Activated naive CD4-positive, alpha-beta T cell treated with anti-CD3 and anti-CD28 coated beads, Interleukin-2, amount 10 ng/mL, durations not matched to agents 7 days and 5 days (primary cell): ENCODE measurements around the gene CELSR2.

ENCODE experiments used
- CTCF ChIA-PET: fragments of 350-600 bp; sonication (Branson Sonifier 250); formaldehyde crosslinking; loops from one replicate; lab custom pipeline; 2021; ENCODE audit warnings: antibody characterized with exemption; lab: Charles Lee
- DNase-seq: peaks from one replicate; pipeline ENCODE4 v3.0.0-alpha.2; 2020
- H3K27ac Mint-ChIP-seq: one replicate; pipeline ENCODE4 v1.8.0; 2021; ENCODE audit warnings: mild to moderate bottlenecking, moderate library complexity, mixed read lengths
- H3K27me3 Mint-ChIP-seq: one replicate; pipeline ENCODE4 v1.8.0; 2021; ENCODE audit warnings: mild to moderate bottlenecking, mixed read lengths
- H3K36me3 Mint-ChIP-seq: one replicate; pipeline ENCODE4 v1.8.0; 2021; ENCODE audit warnings: mixed read lengths
- H3K4me1 Mint-ChIP-seq: one replicate; pipeline ENCODE4 v1.8.0; 2021; ENCODE audit warnings: mixed read lengths
- H3K4me3 Mint-ChIP-seq: one replicate; pipeline ENCODE4 v1.8.0; 2021; ENCODE audit warnings: mild to moderate bottlenecking, moderate library complexity, mixed read lengths
- H3K9me3 Mint-ChIP-seq: one replicate; pipeline ENCODE4 v1.8.0; 2021; ENCODE audit warnings: mixed read lengths

The CELSR2 gene

DNA sequence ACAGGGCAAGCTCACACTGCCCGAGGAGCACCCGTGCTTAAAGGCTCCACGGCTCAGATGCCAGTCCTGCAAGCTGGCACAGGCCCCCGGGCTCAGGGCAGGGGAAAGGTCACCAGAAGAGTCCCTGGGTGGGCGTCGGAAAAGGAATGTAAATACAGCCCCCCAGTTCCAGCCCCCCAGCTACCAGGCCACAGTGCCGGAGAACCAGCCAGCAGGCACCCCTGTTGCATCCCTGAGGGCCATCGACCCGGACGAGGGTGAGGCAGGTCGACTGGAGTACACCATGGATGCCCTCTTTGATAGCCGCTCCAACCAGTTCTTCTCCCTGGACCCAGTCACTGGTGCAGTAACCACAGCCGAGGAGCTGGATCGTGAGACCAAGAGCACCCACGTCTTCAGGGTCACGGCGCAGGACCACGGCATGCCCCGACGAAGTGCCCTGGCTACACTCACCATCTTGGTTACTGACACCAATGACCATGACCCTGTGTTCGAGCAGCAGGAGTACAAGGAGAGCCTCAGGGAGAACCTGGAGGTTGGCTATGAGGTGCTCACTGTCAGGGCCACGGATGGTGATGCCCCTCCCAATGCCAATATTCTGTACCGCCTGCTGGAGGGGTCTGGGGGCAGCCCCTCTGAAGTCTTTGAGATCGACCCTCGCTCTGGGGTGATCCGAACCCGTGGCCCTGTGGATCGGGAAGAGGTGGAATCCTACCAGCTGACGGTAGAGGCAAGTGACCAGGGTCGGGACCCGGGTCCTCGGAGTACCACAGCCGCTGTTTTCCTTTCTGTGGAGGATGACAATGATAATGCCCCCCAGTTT is 1.3 kb downstream of the CELSR2 start:
- H3K27me3 Mint-ChIP-seq = peaks cover 80% of the 10 kb centered on the region
- CTCF ChIA-PET = interaction anchor here (1.0 kb wide), 1 partner anchor 148 kb away, joined by 4 read pairs; no protein-coding TSS in a partner anchor
- peaks cover 5% of the 10 kb centered on the region for H3K4me1 Mint-ChIP-seq
- no peak overlapping the region for H3K27ac Mint-ChIP-seq
- H3K9me3 Mint-ChIP-seq = no peaks in the 10 kb centered on the region
- H3K36me3 Mint-ChIP-seq = no peaks in the 10 kb centered on the region
- peak overlapping the region; percentile 62 for H3K4me3 Mint-ChIP-seq
- no peak for DNase-seq

DNA sequence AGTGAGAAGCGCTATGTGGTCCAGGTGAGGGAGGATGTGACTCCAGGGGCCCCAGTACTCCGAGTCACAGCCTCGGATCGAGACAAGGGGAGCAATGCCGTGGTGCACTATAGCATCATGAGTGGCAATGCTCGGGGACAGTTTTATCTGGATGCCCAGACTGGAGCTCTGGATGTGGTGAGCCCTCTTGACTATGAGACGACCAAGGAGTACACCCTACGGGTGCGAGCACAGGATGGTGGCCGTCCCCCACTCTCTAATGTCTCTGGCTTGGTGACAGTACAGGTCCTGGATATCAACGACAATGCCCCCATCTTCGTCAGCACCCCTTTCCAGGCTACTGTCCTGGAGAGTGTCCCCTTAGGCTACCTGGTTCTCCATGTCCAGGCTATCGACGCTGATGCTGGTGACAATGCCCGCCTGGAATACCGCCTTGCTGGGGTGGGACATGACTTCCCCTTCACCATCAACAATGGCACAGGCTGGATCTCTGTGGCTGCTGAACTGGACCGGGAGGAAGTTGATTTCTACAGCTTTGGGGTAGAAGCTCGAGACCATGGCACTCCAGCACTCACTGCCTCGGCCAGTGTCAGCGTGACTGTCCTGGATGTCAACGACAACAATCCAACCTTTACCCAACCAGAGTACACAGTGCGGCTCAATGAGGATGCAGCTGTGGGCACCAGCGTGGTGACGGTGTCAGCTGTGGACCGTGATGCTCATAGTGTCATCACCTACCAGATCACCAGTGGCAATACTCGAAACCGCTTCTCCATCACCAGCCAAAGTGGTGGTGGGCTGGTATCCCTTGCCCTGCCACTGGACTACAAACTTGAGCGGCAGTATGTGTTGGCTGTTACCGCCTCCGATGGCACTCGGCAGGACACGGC is 2.2 kb downstream of the CELSR2 start:
- Mint-ChIP-seq H3K36me3 (no peaks in the 10 kb centered on the region), H3K4me3 (peak overlapping the region; percentile 14), H3K4me1 (peaks cover 5% of the 10 kb centered on the region), H3K27me3 (peaks cover 76% of the 10 kb centered on the region), H3K9me3 (no peaks in the 10 kb centered on the region), H3K27ac (no peak overlapping the region)
- no peak for DNase-seq
- CTCF ChIA-PET = interaction anchor here (0.9 to 1.0 kb wide), 3 partner anchors 12 to 147 kb away, joined by 3 to 4 read pairs (median 3); no protein-coding TSS in a partner anchor

DNA sequence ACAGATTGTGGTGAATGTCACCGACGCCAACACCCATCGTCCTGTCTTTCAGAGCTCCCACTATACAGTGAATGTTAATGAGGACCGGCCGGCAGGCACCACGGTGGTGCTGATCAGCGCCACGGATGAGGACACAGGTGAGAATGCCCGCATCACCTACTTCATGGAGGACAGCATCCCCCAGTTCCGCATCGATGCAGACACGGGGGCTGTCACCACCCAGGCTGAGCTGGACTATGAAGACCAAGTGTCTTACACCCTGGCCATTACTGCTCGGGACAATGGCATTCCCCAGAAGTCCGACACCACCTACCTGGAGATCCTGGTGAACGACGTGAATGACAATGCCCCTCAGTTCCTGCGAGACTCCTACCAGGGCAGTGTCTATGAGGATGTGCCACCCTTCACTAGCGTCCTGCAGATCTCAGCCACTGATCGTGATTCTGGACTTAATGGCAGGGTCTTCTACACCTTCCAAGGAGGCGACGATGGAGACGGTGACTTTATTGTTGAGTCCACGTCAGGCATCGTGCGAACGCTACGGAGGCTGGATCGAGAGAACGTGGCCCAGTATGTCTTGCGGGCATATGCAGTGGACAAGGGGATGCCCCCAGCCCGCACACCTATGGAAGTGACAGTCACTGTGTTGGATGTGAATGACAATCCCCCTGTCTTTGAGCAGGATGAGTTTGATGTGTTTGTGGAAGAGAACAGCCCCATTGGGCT is 3.0 kb downstream of the CELSR2 start:
- peaks cover 5% of the 10 kb centered on the region for H3K4me1 Mint-ChIP-seq
- DNase-seq = no peak
- H3K27me3 Mint-ChIP-seq = peaks cover 68% of the 10 kb centered on the region
- H3K27ac Mint-ChIP-seq = no peak overlapping the region
- H3K4me3 Mint-ChIP-seq = no peak overlapping the region
- CTCF ChIA-PET = interaction anchor here (0.9 to 2.2 kb wide), 3 partner anchors 11 to 13 kb away, joined by 3 to 7 read pairs (median 3); no protein-coding TSS in a partner anchor
- H3K36me3 Mint-ChIP-seq = no peaks in the 10 kb centered on the region
- no peaks in the 10 kb centered on the region for H3K9me3 Mint-ChIP-seq

DNA sequence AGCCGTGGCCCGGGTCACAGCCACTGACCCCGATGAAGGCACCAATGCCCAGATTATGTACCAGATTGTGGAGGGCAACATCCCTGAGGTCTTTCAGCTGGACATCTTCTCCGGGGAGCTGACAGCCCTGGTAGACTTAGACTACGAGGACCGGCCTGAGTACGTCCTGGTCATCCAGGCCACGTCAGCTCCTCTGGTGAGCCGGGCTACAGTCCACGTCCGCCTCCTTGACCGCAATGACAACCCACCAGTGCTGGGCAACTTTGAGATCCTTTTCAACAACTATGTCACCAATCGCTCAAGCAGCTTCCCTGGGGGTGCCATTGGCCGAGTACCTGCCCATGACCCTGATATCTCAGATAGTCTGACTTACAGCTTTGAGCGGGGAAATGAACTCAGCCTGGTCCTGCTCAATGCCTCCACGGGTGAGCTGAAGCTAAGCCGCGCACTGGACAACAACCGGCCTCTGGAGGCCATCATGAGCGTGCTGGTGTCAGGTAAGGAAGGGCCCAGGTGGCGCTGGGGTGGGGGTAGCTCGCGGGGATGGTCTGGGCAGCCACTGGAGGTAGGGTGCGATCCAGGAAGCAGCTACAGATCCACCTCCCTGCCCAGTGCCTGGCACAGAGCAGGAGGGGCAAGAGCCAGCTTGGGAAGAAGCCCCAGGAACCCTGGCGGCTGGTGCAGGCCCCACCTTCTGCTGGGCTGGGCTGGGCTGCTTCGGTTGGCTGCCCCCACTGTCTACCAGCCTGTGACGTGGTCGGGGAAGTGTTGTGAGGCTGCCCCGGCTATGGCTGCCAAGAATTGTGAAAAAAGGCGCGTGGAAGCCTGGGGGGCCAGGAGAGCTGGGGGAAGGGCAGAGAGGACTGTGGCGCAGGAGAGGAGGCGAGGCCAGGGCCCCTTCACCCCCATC is 3.8 kb downstream of the CELSR2 start:
- CTCF ChIA-PET = interaction anchor here (0.7 to 2.2 kb wide), 4 partner anchors 10 to 279 kb away, joined by 3 to 10 read pairs (median 6); no protein-coding TSS in a partner anchor
- no peak for DNase-seq
- no peak overlapping the region for H3K4me3 Mint-ChIP-seq
- no peaks in the 10 kb centered on the region for H3K36me3 Mint-ChIP-seq
- no peaks in the 10 kb centered on the region for H3K9me3 Mint-ChIP-seq
- peaks cover 5% of the 10 kb centered on the region for H3K4me1 Mint-ChIP-seq
- H3K27me3 Mint-ChIP-seq = peaks cover 60% of the 10 kb centered on the region
- H3K27ac Mint-ChIP-seq = no peak overlapping the region

DNA sequence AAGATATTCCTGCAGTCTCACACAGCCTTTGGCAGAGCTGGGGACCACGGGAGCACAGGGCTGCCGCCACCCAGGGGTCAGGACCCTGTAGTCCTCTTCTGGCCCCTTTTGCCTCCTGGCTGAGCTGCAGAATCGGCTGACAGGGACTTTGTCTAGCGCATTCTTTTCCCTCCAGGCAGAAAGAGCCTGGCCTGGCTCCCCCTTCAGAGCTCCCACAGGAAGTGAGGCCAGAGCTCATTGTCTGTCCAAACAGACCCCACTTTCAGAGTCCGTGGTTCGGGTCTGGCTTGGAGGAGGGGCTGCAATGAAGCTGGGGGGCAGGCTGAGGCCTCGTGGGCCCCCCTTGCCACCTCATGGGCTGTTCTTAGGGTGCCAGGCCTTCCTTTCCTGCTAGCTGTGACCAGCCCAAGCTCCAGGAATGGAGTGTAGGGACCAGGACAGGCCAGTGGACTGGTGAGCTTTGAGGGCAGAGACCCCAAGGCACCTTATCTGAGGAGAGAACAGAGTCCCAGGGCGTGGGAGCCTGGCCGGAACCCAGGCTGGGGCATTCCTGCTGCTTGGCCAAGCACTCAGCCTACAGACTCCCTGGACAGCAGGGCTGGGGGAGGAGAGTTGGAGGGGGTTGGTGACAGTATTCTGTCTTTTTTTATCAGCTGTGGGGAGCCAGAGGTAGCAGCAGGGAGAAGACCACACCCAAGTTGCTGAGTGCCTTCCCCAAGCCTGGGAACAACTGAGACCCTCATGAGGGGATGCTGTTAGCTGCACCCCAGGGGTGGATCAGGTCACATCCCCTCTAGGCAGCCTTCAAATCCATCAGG is 4.7 kb downstream of the CELSR2 start:
- H3K27me3 Mint-ChIP-seq = peaks cover 51% of the 10 kb centered on the region
- CTCF ChIA-PET = interaction anchor here (0.7 to 2.2 kb wide), 7 partner anchors 9 to 278 kb away, joined by 3 to 10 read pairs (median 4); no protein-coding TSS in a partner anchor
- no peak overlapping the region for H3K4me3 Mint-ChIP-seq
- H3K27ac Mint-ChIP-seq = no peak overlapping the region
- no peaks in the 10 kb centered on the region for H3K9me3 Mint-ChIP-seq
- peaks cover 3% of the 10 kb centered on the region for H3K4me1 Mint-ChIP-seq
- DNase-seq = no peak
- H3K36me3 Mint-ChIP-seq = no peaks in the 10 kb centered on the region

DNA sequence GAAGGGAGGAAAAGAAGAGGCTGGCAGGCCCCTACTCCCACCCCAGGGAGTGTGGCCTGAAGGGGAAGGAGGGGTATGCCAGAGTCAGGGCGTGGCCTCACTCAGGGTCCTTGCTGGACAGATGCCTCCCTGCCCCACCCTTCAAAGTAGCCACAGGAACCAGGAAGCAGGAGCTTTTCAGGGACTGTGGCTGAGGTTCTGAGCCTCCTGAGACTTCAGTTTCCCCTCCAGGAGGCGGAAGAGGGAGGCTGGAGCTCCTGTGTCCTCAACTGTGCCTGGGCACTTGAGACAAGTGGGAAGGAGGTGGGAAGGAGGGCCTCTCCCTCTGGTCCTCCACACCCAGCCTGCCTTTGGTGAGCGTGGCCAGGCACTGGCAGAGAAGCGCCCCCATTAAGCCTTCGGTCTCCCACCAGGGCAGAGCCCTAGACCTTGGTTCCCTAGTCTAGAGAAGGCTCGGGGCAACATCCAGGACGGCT is 5.3 kb downstream of the CELSR2 start:
- no peaks in the 10 kb centered on the region for H3K36me3 Mint-ChIP-seq
- CTCF ChIA-PET = interaction anchor here (1.2 to 2.2 kb wide), 5 partner anchors 10 to 278 kb away, joined by 3 to 10 read pairs (median 5); no protein-coding TSS in a partner anchor
- DNase-seq = no peak

DNA sequence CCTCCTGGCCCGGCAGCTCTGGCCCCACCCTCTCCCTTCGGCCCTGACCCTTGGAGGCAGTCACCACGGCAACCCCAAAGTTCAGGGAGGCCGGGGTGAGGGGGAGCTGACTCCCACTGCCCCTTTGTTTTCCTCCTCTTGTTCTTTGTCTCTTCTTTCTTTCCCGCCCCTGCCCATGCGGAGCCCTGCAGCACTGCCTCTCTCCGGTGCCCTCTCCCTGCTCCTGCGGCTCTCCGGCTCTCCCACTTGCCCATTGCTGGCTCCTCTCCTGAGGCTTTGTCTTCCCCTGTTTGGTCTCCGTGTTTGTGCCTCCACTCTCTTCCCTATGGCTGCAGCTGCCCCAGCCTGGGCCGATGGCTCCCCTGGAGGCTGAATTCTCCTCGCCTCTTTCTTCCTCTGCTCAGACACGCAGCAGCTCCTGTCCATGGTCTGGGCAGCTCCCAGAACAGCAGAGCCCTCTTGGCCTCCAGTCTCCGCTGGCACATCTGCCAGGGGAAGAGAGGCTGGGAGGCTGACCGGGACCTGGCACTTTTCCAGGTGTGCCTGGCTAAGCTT is 5.8 kb downstream of the CELSR2 start:
- CTCF ChIA-PET = interaction anchor here (1.2 to 2.2 kb wide), 4 partner anchors 22 to 277 kb away, joined by 3 to 10 read pairs (median 4); no protein-coding TSS in a partner anchor
- H3K9me3 Mint-ChIP-seq = no peaks in the 10 kb centered on the region
- DNase-seq = no peak
- H3K4me3 Mint-ChIP-seq = no peak overlapping the region
- peaks cover 45% of the 10 kb centered on the region for H3K27me3 Mint-ChIP-seq
- no peaks in the 10 kb centered on the region for H3K36me3 Mint-ChIP-seq
- no peaks in the 10 kb centered on the region for H3K4me1 Mint-ChIP-seq
- no peak overlapping the region for H3K27ac Mint-ChIP-seq

More for the DNA sequence above, 5.3 kb downstream of the CELSR2 start:
- Mint-ChIP-seq H3K4me3 (no peak overlapping the region), H3K27me3 (peaks cover 47% of the 10 kb centered on the region), H3K4me1 (no peaks in the 10 kb centered on the region), H3K9me3 (no peaks in the 10 kb centered on the region), H3K27ac (no peak overlapping the region)

DNA sequence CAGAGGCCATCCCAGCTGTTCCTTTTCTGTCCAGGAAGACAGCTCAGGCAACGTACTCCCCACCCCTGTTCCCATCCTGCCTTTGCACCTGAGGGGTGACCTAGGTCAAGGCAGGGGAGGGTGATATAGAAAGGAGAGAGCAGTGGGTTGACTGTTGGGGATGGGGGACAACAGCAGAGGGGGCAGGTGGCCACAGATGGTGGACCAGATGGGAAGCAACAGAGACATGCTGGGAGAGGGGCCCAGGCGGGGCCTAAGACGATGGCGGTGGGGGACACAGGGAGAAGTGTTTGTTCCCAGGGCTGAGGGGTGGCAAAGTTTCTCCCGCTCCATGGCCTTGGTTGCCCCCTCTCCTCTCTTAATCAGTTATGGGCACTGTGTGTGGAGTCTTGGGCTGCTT is 6.3 kb downstream of the CELSR2 start:
- no peak overlapping the region for H3K27ac Mint-ChIP-seq
- H3K36me3 Mint-ChIP-seq = no peaks in the 10 kb centered on the region
- no peak for DNase-seq
- H3K9me3 Mint-ChIP-seq = no peaks in the 10 kb centered on the region
- CTCF ChIA-PET = interaction anchor here (1.1 to 2.2 kb wide), 4 partner anchors 22 to 277 kb away, joined by 3 to 10 read pairs (median 4); no protein-coding TSS in a partner anchor
- H3K27me3 Mint-ChIP-seq = peaks cover 42% of the 10 kb centered on the region
- no peaks in the 10 kb centered on the region for H3K4me1 Mint-ChIP-seq
- H3K4me3 Mint-ChIP-seq = no peak overlapping the region

DNA sequence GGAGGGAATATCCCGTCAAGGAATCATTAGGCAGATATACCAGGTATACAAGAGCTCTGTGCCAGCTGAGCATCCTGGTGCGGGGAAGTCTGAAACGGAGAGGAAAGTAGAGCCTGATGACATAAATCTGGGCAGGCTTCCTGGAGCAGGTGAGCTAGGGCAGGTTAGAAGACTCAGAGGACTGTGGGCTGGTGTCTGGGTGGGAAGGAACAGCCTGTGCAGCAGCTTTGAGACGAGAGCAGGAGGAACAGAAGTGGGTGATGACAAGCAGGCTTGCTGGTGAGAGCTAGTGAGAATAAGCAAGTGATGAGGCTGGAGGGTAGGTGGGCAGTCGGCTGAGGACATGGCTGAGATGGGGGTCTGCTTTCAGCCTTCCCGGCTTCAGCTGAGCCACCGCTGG is 6.7 kb downstream of the CELSR2 start:
- Mint-ChIP-seq H3K27ac (no peak overlapping the region), H3K27me3 (peaks cover 39% of the 10 kb centered on the region), H3K9me3 (no peaks in the 10 kb centered on the region), H3K36me3 (no peaks in the 10 kb centered on the region), H3K4me1 (no peaks in the 10 kb centered on the region), H3K4me3 (no peak overlapping the region)
- CTCF ChIA-PET = interaction anchor here (1.1 to 1.9 kb wide), 2 partner anchors 145 to 276 kb away, joined by 3 to 9 read pairs; no protein-coding TSS in a partner anchor
- DNase-seq = no peak

DNA sequence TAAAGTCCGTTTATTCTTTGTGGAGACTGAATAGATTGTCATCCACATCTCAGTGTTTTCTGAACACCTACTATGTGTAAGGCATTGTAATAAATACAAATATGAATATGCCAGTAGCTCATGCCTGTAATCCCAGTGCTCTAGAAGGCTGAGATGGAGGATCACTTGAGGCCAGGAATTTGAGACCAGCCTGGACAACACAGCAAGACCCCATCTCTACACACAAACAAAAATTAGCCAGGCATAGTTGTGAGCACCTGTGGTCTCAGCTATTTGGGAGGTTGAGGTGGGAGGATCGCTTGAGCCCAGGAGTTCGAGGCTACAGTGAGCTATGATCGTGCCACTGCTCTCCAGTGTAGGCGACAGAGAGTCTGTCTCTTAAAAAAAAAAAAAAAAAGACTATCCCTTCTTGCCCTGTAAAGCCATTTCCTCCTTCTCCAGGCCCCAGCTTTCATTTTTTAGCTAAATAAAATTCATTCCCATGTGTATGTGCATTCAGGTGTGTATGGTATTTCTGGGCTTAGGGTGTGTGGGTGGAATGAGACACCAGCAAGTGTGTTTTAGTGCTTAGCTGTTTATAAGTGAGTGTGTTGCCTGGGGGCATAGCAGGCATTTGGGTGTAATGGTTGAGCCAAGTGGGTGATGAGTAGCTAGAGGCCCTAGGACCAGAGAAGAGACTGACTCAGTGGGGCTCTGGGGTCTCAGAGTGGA is 7.8 kb downstream of the CELSR2 start:
- Mint-ChIP-seq H3K27me3 (peaks cover 30% of the 10 kb centered on the region), H3K4me1 (no peaks in the 10 kb centered on the region), H3K9me3 (no peaks in the 10 kb centered on the region), H3K4me3 (no peak overlapping the region), H3K27ac (no peak overlapping the region), H3K36me3 (no peaks in the 10 kb centered on the region)
- no peak for DNase-seq
- CTCF ChIA-PET = interaction anchor here (0.7 to 1.9 kb wide), 4 partner anchors 10 to 275 kb away, joined by 3 to 9 read pairs (median 4); no protein-coding TSS in a partner anchor
